ENCODE data around the gene CCDC33.

CCDC33 gene

DNA sequence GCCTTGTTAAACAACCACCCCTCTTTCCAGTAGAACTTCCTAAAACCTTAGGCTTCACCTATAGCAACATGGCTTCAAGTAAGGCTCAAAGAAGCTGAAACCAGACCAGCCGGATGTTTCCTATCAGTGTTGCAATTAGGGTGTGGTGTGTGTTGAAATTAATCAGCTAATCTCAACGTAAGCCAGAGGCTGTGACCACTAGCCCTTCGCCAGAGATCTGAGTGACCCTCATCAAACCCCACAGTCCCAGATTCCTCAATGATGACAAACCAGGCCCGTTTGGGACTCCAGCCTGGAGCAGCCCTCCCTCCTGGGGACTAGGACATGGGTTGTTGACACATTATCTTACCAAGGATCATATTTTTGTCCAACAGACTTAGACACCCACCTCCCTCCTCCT lies 104.0 kb downstream of the CCDC33 start:
- Histone ChIP-seq H3K4me2 (ENCODE audit: low read depth, low read length) (no peak overlapping the region), H3K9me2 (replicated peaks; ENCODE audit: insufficient read depth, low read length) (no peaks in the 10 kb centered on the region), H2AFZ (ENCODE audit: low read length) (no peak overlapping the region), H3K9ac (ENCODE audit: low read length) (no peak overlapping the region), H4K20me1 (ENCODE audit: insufficient read depth, low read length) (no peaks in the 10 kb centered on the region), H3K79me2 (ENCODE audit: low read length) (no peaks in the 10 kb centered on the region), H3K9me3 (replicated peaks; ENCODE audit: insufficient read depth, low read length) (no peaks in the 10 kb centered on the region), H3K27me3 (replicated peaks; ENCODE audit: insufficient read depth, low read length) (peaks cover 47% of the 10 kb centered on the region), H3K36me3 (replicated peaks; ENCODE audit: insufficient read depth, low read length) (no peaks in the 10 kb centered on the region), H3K4me1 (ENCODE audit: low read length) (no peaks in the 10 kb centered on the region), H3K4me3 (ENCODE audit: low read length) (no peak overlapping the region), H3K27ac (ENCODE audit: low read length) (no peak overlapping the region), H3F3A (ENCODE audit: insufficient read depth, low read length) (no peaks in the 10 kb centered on the region)
- TF ChIP-seq EZH2phosphoT487 (IDR thresholded peaks at IDR 0.05; ENCODE audit: low read length), result no peak
- DNase-seq, result no peak

DNA sequence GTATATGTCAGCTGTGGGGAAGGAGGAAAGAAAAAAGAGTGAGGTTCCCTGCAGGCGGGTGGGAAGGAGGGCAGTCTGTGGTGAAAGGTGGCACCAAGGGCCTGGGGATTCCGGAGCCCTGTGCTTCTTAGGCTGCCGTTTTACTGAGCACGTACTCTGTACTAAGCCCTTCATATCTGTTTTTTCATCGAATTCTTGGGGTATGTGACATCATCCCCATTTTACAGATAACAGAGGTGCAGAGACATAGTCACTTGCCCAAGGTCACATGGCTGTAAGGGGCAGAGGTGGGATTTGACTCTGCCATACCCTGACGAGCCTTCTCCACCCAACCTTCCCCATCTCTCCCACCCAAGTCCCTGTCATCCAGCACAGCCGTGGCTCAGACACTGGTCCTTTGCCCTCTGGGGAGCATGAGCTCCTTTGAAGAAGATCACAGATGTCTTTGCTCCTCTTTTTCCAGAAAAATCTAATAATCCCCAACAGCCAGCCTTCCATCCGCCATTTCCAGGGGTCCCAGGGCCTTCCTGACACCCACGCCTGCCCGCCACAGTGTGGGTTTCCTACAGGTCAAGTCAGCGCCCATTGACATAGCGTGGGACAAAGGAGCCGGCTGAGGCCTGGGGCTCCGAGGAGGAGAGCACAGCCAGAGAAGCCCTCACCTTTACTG lies 107.1 kb downstream of the CCDC33 start:
- Histone ChIP-seq H2AFZ (ENCODE audit: low read length) (no peak overlapping the region), H3K9me3 (replicated peaks; ENCODE audit: insufficient read depth, low read length) (no peaks in the 10 kb centered on the region), H3K27me3 (replicated peaks; ENCODE audit: insufficient read depth, low read length) (peaks cover 30% of the 10 kb centered on the region), H4K20me1 (ENCODE audit: insufficient read depth, low read length) (no peaks in the 10 kb centered on the region), H3K4me1 (ENCODE audit: low read length) (no peaks in the 10 kb centered on the region), H3F3A (ENCODE audit: insufficient read depth, low read length) (no peaks in the 10 kb centered on the region), H3K36me3 (replicated peaks; ENCODE audit: insufficient read depth, low read length) (no peaks in the 10 kb centered on the region), H3K9me2 (replicated peaks; ENCODE audit: insufficient read depth, low read length) (no peaks in the 10 kb centered on the region), H3K4me3 (ENCODE audit: low read length) (no peak overlapping the region), H3K4me2 (ENCODE audit: low read depth, low read length) (no peak overlapping the region), H3K9ac (ENCODE audit: low read length) (no peak overlapping the region), H3K27ac (ENCODE audit: low read length) (no peak overlapping the region), H3K79me2 (ENCODE audit: low read length) (no peaks in the 10 kb centered on the region)
- TF ChIP-seq EZH2phosphoT487 (IDR thresholded peaks at IDR 0.05; ENCODE audit: low read length) (no peak), EZH2 (optimal IDR thresholded peaks at IDR 0.05; ENCODE audit: low read depth, low read length) (no peak)
- TF ChIP-seq, protein P1, sequence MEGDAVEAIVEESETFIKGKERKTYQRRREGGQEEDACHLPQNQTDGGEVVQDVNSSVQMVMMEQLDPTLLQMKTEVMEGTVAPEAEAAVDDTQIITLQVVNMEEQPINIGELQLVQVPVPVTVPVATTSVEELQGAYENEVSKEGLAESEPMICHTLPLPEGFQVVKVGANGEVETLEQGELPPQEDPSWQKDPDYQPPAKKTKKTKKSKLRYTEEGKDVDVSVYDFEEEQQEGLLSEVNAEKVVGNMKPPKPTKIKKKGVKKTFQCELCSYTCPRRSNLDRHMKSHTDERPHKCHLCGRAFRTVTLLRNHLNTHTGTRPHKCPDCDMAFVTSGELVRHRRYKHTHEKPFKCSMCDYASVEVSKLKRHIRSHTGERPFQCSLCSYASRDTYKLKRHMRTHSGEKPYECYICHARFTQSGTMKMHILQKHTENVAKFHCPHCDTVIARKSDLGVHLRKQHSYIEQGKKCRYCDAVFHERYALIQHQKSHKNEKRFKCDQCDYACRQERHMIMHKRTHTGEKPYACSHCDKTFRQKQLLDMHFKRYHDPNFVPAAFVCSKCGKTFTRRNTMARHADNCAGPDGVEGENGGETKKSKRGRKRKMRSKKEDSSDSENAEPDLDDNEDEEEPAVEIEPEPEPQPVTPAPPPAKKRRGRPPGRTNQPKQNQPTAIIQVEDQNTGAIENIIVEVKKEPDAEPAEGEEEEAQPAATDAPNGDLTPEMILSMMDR (IDR thresholded peaks at IDR 0.05; ENCODE audit: low read length), result no peak
- DNase-seq, result no peak

DNA sequence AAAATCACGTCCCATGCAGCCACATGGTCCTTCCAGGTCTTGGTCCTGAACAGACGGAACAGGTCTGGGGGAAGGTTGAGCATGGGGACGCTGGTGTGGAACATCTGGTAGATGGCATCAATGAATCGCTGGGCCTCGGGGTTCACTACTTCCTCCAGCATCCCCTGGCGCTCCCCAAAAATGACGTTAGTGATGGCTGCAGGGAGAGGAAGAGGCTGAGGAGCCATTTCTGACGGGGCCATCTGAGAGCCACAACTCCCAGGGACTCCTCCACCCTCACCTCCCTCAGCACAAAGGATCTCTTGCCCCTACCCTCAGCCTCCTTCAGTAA lies 107.6 kb downstream of the CCDC33 start:
- Histone ChIP-seq H3K4me1 (ENCODE audit: low read length) (no peaks in the 10 kb centered on the region), H3K4me3 (ENCODE audit: low read length) (no peak overlapping the region), H3K9ac (ENCODE audit: low read length) (no peak overlapping the region), H3K9me3 (replicated peaks; ENCODE audit: insufficient read depth, low read length) (no peaks in the 10 kb centered on the region), H3K9me2 (replicated peaks; ENCODE audit: insufficient read depth, low read length) (no peaks in the 10 kb centered on the region), H3K27me3 (replicated peaks; ENCODE audit: insufficient read depth, low read length) (peaks cover 30% of the 10 kb centered on the region), H3K4me2 (ENCODE audit: low read depth, low read length) (no peak overlapping the region), H3K79me2 (ENCODE audit: low read length) (no peaks in the 10 kb centered on the region), H4K20me1 (ENCODE audit: insufficient read depth, low read length) (no peaks in the 10 kb centered on the region), H3K36me3 (replicated peaks; ENCODE audit: insufficient read depth, low read length) (no peaks in the 10 kb centered on the region), H2AFZ (ENCODE audit: low read length) (no peak overlapping the region), H3F3A (ENCODE audit: insufficient read depth, low read length) (no peaks in the 10 kb centered on the region), H3K27ac (ENCODE audit: low read length) (no peak overlapping the region)
- DNase-seq, result no peak
- TF ChIP-seq, protein P1 (IDR thresholded peaks at IDR 0.05; ENCODE audit: low read length), result no peak
- no peak for TF ChIP-seq EZH2phosphoT487 (IDR thresholded peaks at IDR 0.05; ENCODE audit: low read length)
- TF ChIP-seq EZH2 (optimal IDR thresholded peaks at IDR 0.05; ENCODE audit: low read depth, low read length), result no peak

DNA sequence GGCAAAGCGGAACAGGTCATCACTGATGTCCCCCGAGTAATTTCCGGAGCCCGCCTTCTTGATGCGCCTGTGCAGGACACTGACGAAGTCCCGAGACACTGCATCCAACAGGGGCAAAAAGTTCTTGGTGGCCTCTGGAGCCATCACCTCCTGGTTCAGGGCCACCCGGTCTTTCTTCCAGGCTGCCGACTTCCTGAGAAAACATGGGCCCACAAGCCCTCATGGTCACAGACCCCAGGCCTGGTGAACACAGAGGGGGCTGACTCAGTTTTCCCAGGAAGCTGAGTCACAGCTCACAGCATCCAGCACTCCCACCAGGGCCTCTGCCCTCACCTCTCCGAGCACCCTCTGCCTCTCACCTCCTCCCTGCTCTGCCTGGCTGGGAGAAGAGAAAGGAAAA lies 108.9 kb downstream of the CCDC33 start:
- Histone ChIP-seq H3K4me2 (ENCODE audit: low read depth, low read length) (no peak overlapping the region), H3K36me3 (replicated peaks; ENCODE audit: insufficient read depth, low read length) (no peaks in the 10 kb centered on the region), H3K9me3 (replicated peaks; ENCODE audit: insufficient read depth, low read length) (no peaks in the 10 kb centered on the region), H2AFZ (ENCODE audit: low read length) (no peak overlapping the region), H4K20me1 (ENCODE audit: insufficient read depth, low read length) (no peaks in the 10 kb centered on the region), H3K4me3 (ENCODE audit: low read length) (no peak overlapping the region), H3K4me1 (ENCODE audit: low read length) (no peaks in the 10 kb centered on the region), H3K27ac (ENCODE audit: low read length) (no peak overlapping the region), H3K9me2 (replicated peaks; ENCODE audit: insufficient read depth, low read length) (no peaks in the 10 kb centered on the region), H3K9ac (ENCODE audit: low read length) (no peak overlapping the region), H3F3A (ENCODE audit: insufficient read depth, low read length) (no peaks in the 10 kb centered on the region), H3K79me2 (ENCODE audit: low read length) (no peaks in the 10 kb centered on the region), H3K27me3 (replicated peaks; ENCODE audit: insufficient read depth, low read length) (peaks cover 26% of the 10 kb centered on the region)
- DNase-seq, result no peak
- TF ChIP-seq EZH2 (optimal IDR thresholded peaks at IDR 0.05; ENCODE audit: low read depth, low read length) (no peak), EZH2phosphoT487 (IDR thresholded peaks at IDR 0.05; ENCODE audit: low read length) (no peak)
- TF ChIP-seq, protein P1 (IDR thresholded peaks at IDR 0.05; ENCODE audit: low read length), result no peak
